ENCODE measurements around the gene ADGRB2. TPM values are rescaled to one million over a fixed set of nuclear protein-coding genes. Genes with fewer than 3 reads are reported as not detected.

The ADGRB2 gene
- total RNA-seq, 1 donor from 2014 or later: 0.69 TPM

GRCh38 chr1:31703431-31704270, 60.5 kb downstream of the ADGRB2 start, which contains the start of gene COL16A1:
TSS of gene COL16A1 (minus strand) at chr1:31704017. CDS start at chr1:31702193, 1,824 bp downstream.
- peak; percentile 77 for DNase-seq
- peaks cover 34% of the 10 kb centered on the region for H3K4me1 ChIP-seq

DNA sequence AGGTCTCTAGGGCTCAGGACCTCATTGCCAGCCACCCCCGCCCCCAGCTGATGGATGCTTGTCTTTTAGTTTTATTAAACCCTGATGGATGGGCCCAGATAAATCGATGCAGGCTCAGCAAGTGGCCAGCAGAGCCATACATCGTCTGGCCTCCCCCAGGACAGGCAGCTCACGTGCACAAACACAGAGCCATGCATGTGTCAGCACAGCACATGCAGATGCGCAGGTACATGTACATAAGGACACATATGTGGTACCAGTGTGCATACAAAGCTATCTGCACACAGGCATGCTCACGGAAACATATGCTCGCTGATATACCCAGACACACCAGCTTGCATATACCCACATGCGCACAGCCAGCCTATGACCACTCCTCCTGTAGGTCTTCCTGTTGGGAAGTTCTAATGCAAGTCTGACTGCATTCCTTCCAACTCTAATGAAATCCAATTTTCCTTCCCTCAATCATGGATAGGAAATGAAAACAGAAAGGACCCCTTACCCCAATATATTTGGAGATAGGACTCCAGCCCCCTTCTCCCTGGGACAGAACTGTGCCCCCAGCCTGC, 61.2 kb downstream of the ADGRB2 start:
- H3K4me1 ChIP-seq: peaks cover 34% of the 10 kb centered on the region
- H3K36me3 ChIP-seq: no peaks in the 10 kb centered on the region
- peaks cover 11% of the 10 kb centered on the region for H3K27me3 ChIP-seq
- no peak overlapping the region for H3K27ac ChIP-seq
- DNase-seq (no peak), ATAC-seq (no peak)
- H3K9me3 ChIP-seq: no peaks in the 10 kb centered on the region
- no peak for TF ChIP-seq CTCF (IDR thresholded peaks at IDR 0.05)
- intact Hi-C loops (cut with DNase I): no loop called here
- peak overlapping the region; percentile 44 for H3K4me3 ChIP-seq

More at GRCh38 chr1:31703431-31704270, 60.5 kb downstream of the ADGRB2 start, which contains the start of gene COL16A1:
- no peaks in the 10 kb centered on the region for H3K9me3 ChIP-seq
- intact Hi-C loops (cut with DNase I): no loop called here
- peaks cover 11% of the 10 kb centered on the region for H3K27me3 ChIP-seq
- H3K27ac ChIP-seq: peak within 1 kb of the TSS; percentile 75
- TF ChIP-seq CTCF (IDR thresholded peaks at IDR 0.05): no peak
- ATAC-seq: peak; percentile 38
- no peaks in the 10 kb centered on the region for H3K36me3 ChIP-seq
- H3K4me3 ChIP-seq: peak within 1 kb of the TSS; percentile 44

- Histone ChIP-seq H3K4me1 (peaks cover 34% of the 10 kb centered on the region), H3K27ac (peak overlapping the region; percentile 65), H3K27me3 (peaks cover 11% of the 10 kb centered on the region), H3K36me3 (no peaks in the 10 kb centered on the region), H3K9me3 (no peaks in the 10 kb centered on the region), H3K4me3 (no peak overlapping the region)
- ATAC-seq: peak; percentile 10
- peak; percentile 72 for DNase-seq
- TF ChIP-seq CTCF (IDR thresholded peaks at IDR 0.05): no peak
- intact Hi-C loops (cut with DNase I): no loop called here
Observed at GRCh38 chr1:31701091-31701736, 62.9 kb downstream of the ADGRB2 start.

DNA sequence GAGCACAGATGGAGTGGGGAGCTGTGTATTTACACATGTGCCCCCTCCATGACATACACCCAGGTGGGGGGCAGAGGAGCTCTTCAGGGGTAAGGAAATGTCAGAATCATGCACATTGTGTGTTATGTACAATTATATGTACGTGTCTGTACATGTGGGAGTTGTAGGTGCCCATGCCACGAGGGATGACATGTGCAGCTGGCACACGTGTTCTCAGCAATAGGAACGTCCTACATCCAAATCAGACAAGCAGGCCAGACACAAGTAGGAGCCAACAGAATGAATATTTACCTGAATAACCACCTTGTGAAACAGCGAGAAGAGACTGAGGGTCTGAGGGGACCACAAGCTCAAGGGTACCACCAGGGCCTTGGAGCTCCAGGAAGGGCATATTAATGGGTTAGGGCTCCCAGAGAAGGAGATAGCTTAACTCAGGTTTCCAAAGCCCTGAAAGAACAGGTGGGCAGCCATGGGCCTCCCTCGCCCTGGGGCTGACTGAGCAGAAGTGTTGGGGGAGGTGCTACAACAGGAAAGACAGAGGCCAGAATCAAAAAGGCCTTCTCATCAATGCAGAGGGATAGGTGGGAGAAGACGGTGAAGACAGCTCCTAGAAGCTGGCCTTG, 63.6 kb downstream of the ADGRB2 start:
- Histone ChIP-seq H3K36me3 (no peaks in the 10 kb centered on the region), H3K4me1 (peaks cover 33% of the 10 kb centered on the region), H3K9me3 (no peaks in the 10 kb centered on the region), H3K27me3 (peaks cover 11% of the 10 kb centered on the region), H3K4me3 (no peak overlapping the region), H3K27ac (peak overlapping the region; percentile 65)
- ATAC-seq: no peak
- TF ChIP-seq CTCF (IDR thresholded peaks at IDR 0.05): no peak
- DNase-seq: no peak
- intact Hi-C loops (cut with DNase I): no loop called here

DNA sequence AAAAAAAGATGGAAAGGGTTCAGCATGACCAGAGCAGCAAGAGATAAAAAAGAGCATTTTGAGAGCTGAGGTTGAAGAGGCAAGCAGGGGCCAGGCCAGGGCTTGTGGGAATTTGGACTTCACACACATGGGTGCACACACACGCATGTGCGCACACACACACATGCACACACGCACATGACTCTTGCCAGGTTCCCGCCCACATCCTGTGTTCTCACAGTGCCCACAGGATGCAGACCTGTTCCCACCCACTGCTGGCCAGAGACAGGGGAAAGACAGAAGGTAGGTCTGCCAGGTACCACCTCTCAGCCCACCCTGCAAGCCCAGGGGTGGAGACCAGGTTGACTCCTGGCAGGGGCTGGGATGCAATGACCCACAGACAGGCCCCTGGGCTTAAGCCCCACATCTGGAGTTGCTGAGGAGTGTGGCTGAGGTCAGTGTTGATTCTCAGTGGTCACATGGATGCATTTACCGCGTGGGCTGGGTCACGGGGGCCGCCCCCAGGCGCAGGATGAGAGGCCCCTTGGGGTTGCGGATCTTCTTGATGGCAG, 64.7 kb downstream of the ADGRB2 start:
- no peak for DNase-seq
- Histone ChIP-seq H3K27ac (no peak overlapping the region), H3K4me1 (peaks cover 22% of the 10 kb centered on the region), H3K27me3 (peaks cover 9% of the 10 kb centered on the region), H3K36me3 (no peaks in the 10 kb centered on the region), H3K9me3 (no peaks in the 10 kb centered on the region), H3K4me3 (no peak overlapping the region)
- ATAC-seq: no peak
- no peak for TF ChIP-seq CTCF (IDR thresholded peaks at IDR 0.05)
- intact Hi-C loops (cut with DNase I): no loop called here

All from upper lobe of right lung (tissue), 1 donor.